GM21737 (cell line): Measurements from ENCODE around the gene FRMPD2.

Experiments
- ATAC-seq: cut with Tn5 transposase; IDR thresholded peaks from one replicate; pipeline ENCODE4 v1.9.1; 2021; ENCODE audit warnings: mild to moderate bottlenecking, moderate library complexity; ENCODE audit not compliant: unreplicated experiment

FRMPD2 gene, protein sequence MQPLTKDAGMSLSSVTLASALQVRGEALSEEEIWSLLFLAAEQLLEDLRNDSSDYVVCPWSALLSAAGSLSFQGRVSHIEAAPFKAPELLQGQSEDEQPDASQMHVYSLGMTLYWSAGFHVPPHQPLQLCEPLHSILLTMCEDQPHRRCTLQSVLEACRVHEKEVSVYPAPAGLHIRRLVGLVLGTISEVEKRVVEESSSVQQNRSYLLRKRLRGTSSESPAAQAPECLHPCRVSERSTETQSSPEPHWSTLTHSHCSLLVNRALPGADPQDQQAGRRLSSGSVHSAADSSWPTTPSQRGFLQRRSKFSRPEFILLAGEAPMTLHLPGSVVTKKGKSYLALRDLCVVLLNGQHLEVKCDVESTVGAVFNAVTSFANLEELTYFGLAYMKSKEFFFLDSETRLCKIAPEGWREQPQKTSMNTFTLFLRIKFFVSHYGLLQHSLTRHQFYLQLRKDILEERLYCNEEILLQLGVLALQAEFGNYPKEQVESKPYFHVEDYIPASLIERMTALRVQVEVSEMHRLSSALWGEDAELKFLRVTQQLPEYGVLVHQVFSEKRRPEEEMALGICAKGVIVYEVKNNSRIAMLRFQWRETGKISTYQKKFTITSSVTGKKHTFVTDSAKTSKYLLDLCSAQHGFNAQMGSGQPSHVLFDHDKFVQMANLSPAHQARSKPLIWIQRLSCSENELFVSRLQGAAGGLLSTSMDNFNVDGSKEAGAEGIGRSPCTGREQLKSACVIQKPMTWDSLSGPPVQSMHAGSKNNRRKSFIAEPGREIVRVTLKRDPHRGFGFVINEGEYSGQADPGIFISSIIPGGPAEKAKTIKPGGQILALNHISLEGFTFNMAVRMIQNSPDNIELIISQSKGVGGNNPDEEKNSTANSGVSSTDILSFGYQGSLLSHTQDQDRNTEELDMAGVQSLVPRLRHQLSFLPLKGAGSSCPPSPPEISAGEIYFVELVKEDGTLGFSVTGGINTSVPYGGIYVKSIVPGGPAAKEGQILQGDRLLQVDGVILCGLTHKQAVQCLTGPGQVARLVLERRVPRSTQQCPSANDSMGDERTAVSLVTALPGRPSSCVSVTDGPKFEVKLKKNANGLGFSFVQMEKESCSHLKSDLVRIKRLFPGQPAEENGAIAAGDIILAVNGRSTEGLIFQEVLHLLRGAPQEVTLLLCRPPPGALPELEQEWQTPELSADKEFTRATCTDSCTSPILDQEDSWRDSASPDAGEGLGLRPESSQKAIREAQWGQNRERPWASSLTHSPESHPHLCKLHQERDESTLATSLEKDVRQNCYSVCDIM (N-terminal part only)

GRCh38 chr10:48274636-48275035, at the start of gene FRMPD2:
Gene FRMPD2 (minus strand): TSS chr10:48274696. CDS start chr10:48274567, 129 bp downstream.
- no peak for ATAC-seq

DNA sequence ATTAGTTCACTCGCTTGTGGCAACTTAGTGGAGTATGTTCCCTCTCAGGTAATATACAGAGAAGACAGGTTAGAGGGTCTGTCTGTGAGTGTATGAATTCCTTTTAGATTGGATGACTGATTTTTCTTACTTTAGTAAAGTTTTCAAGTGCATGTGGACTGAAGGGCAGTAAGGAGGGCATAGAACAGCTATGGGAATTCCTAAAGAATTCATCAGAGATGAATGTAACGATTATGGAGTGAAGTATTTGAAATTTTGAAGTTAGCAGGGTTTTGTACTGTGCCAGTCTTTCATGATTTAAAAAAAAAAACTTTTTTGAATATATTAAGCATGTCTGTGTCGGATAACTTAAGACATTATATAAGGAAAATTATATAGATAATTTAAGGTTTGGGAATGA, 47.5 kb upstream of the FRMPD2 start:
- ATAC-seq, result no peak

- no peak for ATAC-seq
Measured at GRCh38 chr10:48317321-48317990, 43.0 kb upstream of the FRMPD2 start.

- no peak for ATAC-seq
Measured at GRCh38 chr10:48316236-48316635, 41.7 kb upstream of the FRMPD2 start.

DNA sequence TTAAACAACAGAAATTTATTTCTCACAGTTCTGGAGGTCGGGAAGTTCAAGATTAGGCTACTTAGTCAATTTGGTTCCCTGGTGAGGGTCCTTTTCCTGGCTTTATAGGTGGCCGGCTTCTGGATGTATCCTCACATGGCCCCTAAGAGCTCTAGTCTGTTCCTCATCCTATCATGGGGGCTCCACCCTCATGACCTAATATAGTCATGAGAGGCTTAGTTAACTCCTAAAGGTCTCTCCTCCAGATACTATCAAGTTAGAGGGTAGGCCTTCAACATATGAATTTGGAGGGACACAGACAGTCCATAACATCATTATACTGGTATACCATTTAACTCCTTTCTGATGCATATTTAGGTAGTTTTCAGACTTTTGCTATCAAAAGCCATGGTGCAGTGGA, 39.6 kb upstream of the FRMPD2 start:
- no peak for ATAC-seq

- ATAC-seq, result no peak
Measured at GRCh38 chr10:48309711-48310226, 35.3 kb upstream of the FRMPD2 start.

DNA sequence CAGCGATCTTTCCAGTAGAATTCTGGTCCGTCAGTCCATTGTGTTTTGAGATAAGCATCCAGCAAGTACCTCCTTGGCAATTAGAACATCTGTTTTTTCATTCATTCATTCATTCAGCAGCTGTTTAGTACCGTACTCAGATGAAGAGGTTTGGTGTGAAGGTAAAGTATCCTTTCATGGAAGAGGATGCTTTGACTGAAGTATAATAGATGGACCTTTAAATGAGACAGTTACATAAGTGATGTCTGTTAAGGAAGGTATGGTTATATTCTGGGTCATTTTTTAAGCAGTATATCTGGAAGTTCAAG, 33.2 kb upstream of the FRMPD2 start:
- no peak for ATAC-seq

GRCh38 chr10:48306870-48307710, 32.6 kb upstream of the FRMPD2 start:
- ATAC-seq, result peak; percentile 36

DNA sequence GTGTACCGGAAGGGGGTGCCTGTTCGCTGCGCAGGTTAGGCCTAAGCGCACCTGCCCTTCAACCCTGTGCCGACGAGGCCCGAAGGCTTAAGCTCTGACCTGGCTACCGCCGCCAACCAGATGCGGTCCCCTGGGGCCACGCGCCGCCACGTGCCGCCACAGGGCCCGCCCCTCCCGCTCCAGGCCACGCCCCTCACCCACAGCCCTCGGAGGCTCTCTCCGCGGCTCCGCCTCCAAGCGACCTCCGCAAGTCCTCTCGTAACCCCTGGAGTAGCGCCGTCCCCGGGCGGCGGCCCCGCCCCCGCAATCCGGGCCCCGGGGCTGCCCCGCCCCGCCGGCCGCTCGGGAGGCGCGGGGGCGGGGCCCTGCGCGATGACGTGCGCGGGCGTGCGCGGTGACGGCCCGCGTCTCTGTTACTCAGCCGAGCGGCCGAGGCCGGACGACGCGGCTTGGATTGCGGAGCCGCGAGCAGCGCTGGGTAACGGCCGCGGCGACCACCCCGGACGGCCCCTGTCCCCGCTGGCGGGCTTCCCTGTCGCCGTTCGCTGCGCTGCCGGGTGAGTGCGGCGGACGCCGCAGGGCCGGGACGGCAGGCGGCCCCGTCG, 31.9 kb upstream of the FRMPD2 start, which contains the start of gene MAPK8:
Gene MAPK8, plus strand, starts transcription at position 413 of the 605 bp plus-strand sequence. CDS start 94,984 bp downstream, outside the sequence.
- peak; percentile 84 for ATAC-seq

GRCh38 chr10:48305905-48306264, 31.4 kb upstream of the FRMPD2 start:
- no peak for ATAC-seq

DNA sequence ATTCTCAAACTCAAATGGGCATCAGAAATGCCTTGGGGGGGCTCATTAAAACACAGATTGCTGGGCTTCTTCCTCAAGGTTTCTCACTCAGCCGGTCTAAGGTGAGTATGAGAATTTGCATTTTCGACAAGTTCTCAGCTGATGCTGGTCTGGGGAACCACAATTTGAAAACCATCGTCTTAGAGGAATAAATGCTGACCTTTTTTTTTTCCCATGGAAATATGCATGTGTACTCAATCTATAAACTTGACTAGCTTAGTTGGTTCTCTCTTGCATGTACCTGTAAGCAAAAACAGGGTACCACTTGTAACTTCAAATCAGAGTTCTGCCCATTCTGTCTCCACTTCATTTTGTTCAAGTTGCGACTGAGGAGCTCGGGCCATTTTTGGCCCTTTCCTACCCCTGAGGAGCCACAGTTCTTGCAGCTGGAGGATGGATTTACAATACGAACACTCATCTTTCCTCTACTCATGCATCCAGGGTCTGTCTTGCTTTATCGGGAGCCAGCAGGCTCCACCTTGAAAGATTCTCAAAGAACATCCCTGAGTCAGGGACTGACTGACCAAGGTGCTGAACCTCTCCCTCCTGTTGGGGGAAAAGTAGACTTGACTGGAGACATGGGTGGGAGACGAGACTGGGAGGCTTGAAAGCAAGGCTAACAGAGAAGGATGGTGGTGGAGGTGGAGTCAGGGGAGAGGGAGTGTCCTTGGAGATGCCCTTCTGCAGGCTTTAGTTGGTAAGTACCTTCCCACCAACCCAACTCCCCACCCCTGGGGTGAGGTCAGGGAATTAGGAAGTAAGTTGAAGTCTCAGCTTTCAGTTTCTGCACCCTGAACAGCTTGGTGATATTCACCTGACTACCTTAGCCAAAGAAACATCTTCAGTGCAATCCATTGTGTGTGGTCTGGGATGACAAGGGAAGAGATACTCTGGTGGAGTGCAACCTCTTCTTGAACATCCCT, 28.3 kb upstream of the FRMPD2 start:
- ATAC-seq, result no peak

- no peak for ATAC-seq
Measured at GRCh38 chr10:48300556-48300955, 26.1 kb upstream of the FRMPD2 start.

DNA sequence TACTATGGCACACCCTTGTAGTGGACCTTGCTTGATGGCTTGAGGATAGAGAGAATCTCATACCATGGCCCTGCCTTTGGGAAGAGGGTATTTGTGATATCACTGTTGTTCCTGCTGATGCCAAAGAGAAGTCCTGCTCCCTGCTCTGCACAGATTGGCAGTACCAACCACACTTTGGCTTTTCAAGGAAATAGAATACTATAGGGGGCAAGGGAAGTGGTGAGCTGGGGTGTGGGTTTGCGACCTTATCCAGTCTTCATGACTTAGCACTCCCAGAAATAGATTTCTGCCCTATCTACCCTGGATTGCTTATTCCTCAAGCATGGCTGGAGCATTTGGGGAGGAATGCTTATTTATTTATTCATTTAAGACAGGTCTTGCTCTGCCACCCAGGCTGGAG, 25.2 kb upstream of the FRMPD2 start:
- no peak for ATAC-seq

- no peak for ATAC-seq
Measured at GRCh38 chr10:48299066-48299465, 24.6 kb upstream of the FRMPD2 start.

DNA sequence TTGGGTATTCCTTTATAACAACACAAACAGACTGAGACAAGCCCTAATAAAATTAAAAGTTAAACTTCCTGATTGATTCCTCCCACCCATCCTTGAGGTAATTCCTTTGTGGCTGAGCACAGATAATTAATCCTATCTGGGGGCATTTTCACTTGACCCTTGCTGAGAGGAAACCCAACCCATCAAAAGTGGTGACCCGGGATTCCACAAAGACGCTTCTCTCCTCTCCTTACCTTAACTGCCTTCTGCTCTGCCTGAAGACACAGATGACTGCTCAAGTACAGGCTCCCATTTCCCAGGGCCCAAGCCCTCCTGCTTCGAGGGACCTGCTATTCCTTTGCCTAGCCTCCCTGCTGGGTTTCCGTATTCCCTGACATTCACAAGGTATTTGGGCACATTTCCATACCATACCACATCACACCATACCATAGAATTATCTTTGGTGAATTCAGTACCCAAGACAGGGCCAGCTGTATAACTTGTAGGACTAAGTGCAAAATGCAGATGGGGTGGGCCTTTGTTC, 22.1 kb upstream of the FRMPD2 start:
- ATAC-seq, result no peak

- no peak for ATAC-seq
Measured at GRCh38 chr10:48294431-48294830, 19.9 kb upstream of the FRMPD2 start.

GRCh38 chr10:48292616-48293015, 18.1 kb upstream of the FRMPD2 start:
- ATAC-seq, result no peak

GRCh38 chr10:48291190-48291589, 16.7 kb upstream of the FRMPD2 start:
- ATAC-seq, result no peak
